Uterus (tissue), 4 donors: Measurements from ENCODE around the gene QKI. TPM values are rescaled to one million over a fixed set of nuclear protein-coding genes. Genes with fewer than 3 reads are reported as not detected.

ENCODE experiments used
- DNase-seq, 2 donors: peaks; one replicate each; pipeline ENCODE4 v3.0.0-alpha.2; 2019 to 2020
- H3K27ac ChIP-seq, 2 donors: fragments of 200-600 bp; sonication (generic); 1 replicate in 1 of 2; 2 replicates in 1 of 2; pipeline ENCODE4 v1.5.1; 2016 to 2018
- H3K27me3 ChIP-seq, 2 donors: fragments of 200-600 bp; sonication (generic); one replicate each; pipeline ENCODE4 v1.5.1; 2018 to 2019; ENCODE audit warnings: control low read depth in 1 of 2
- H3K36me3 ChIP-seq, 2 donors: fragments of 200-600 bp; sonication (generic); one replicate each; pipeline ENCODE4 v1.5.1; 2019; ENCODE audit warnings: control low read depth in 1 of 2
- H3K4me1 ChIP-seq, 2 donors: fragments of 200-600 bp; sonication (generic); one replicate each; pipeline ENCODE4 v1.5.1; 2018 to 2019; ENCODE audit warnings: control low read depth in 1 of 2
- H3K4me3 ChIP-seq, 2 donors: fragments of 200-600 bp; sonication (generic); 1 replicate in 1 of 2; 2 replicates in 1 of 2; pipeline ENCODE4 v1.5.1; 2018 to 2019; ENCODE audit warnings: mild to moderate bottlenecking in 1 of 2
- H3K9me3 ChIP-seq, 2 donors: fragments of 200-600 bp; sonication (generic); one replicate each; pipeline ENCODE4 v1.5.1; 2019; ENCODE audit warnings: control low read depth in 1 of 2
- CTCF ChIP-seq, 4 experiments: fragments of 200-600 bp in 2 of 4; fragments of 450-650 bp in 2 of 4; sonication (generic) in 2 of 4; IDR thresholded peaks; one replicate each; pipeline ENCODE4 v1.5.1; 2016 to 2019; ENCODE audit warnings: antibody characterized with exemption in 4 of 4, mild to moderate bottlenecking in 2 of 4, moderate library complexity in 1 of 4
- POLR2A ChIP-seq, 2 donors: fragments of 450-650 bp; IDR thresholded peaks; one replicate each; pipeline ENCODE4 v1.6.1; 2016; ENCODE audit warnings: antibody characterized with exemption in 2 of 2, mild to moderate bottlenecking in 1 of 2, moderate library complexity in 1 of 2
- intact Hi-C: fragments of 100-400 bp; cut with DNase I; formaldehyde crosslinking; loops from one replicate; pipeline ENCODE4 v1.15.1; 2023; ENCODE audit warnings: low total_unique reads
- total RNA-seq, 4 donors: library from RNA; depleted of rRNA in 3 of 4; stranded (reverse); fragments of >200 nt in 3 of 4; gene quantifications; one replicate each; pipeline versions ENCODE4 v1.1.0 to v1.2.4, GENCODE V29; 2014 to 2023
- donor health status: DM: yes; HTN: yes; CAD: no.

QKI gene
- total RNA-seq, 4 donors from 2014 or later, result 93.5 to 213 (median 164) TPM

GRCh38 chr6:163525926-163526325 is 111.4 kb downstream of the QKI start:
- Histone ChIP-seq H3K4me3 (no peak overlapping the region), H3K4me1 (peaks cover under 1 to 13% of the 10 kb centered on the region in 2 donors), H3K36me3 (no peaks in the 10 kb centered on the region), H3K27ac (no peak overlapping the region), H3K27me3 (no peaks in the 10 kb centered on the region), H3K9me3 (no peaks in the 10 kb centered on the region)
- intact Hi-C loops, result no loop called here
- no peak for DNase-seq
- TF ChIP-seq POLR2A (IDR thresholded peaks at IDR 0.05) (no peak), CTCF (IDR thresholded peaks at IDR 0.05) (no peak)

GRCh38 chr6:163526346-163526745 is 111.8 kb downstream of the QKI start:
- Histone ChIP-seq H3K27me3 (no peaks in the 10 kb centered on the region), H3K4me1 (peaks cover 4 to 13% of the 10 kb centered on the region in 2 donors), H3K36me3 (no peaks in the 10 kb centered on the region), H3K4me3 (no peak overlapping the region), H3K9me3 (no peaks in the 10 kb centered on the region), H3K27ac (no peak overlapping the region)
- DNase-seq, result no peak
- intact Hi-C loops, result no loop called here
- TF ChIP-seq CTCF (IDR thresholded peaks at IDR 0.05) (no peak), POLR2A (IDR thresholded peaks at IDR 0.05) (no peak)

GRCh38 chr6:163527291-163527690 is 112.8 kb downstream of the QKI start:
- no peak for TF ChIP-seq POLR2A (IDR thresholded peaks at IDR 0.05)
- TF ChIP-seq CTCF (IDR thresholded peaks at IDR 0.05), result no peak
- Histone ChIP-seq H3K27ac (no peak overlapping the region), H3K27me3 (no peaks in the 10 kb centered on the region), H3K9me3 (no peaks in the 10 kb centered on the region), H3K36me3 (no peaks in the 10 kb centered on the region), H3K4me3 (no peak overlapping the region), H3K4me1 (peaks cover 4 to 13% of the 10 kb centered on the region in 2 donors)
- intact Hi-C loops, result no loop called here
- no peak for DNase-seq

- intact Hi-C loops, result no loop called here
- Histone ChIP-seq H3K27me3 (no peaks in the 10 kb centered on the region), H3K36me3 (no peaks in the 10 kb centered on the region), H3K9me3 (no peaks in the 10 kb centered on the region), H3K4me3 (no peak overlapping the region), H3K27ac (no peak overlapping the region), H3K4me1 (peaks cover 4 to 17% of the 10 kb centered on the region in 2 donors)
- TF ChIP-seq POLR2A (IDR thresholded peaks at IDR 0.05) (no peak), CTCF (IDR thresholded peaks at IDR 0.05) (no peak)
- no peak for DNase-seq
Measured at GRCh38 chr6:163529605-163530004, 115.1 kb downstream of the QKI start.

- no peak for TF ChIP-seq CTCF (IDR thresholded peaks at IDR 0.05)
- no peak for TF ChIP-seq POLR2A (IDR thresholded peaks at IDR 0.05)
- no peak overlapping the region for H3K27ac ChIP-seq
Measured at GRCh38 chr6:163530406-163530805, 115.9 kb downstream of the QKI start.

More at GRCh38 chr6:163530406-163530805, 115.9 kb downstream of the QKI start:
- Histone ChIP-seq H3K4me3 (no peak overlapping the region), H3K27me3 (no peaks in the 10 kb centered on the region), H3K9me3 (no peaks in the 10 kb centered on the region), H3K36me3 (no peaks in the 10 kb centered on the region), H3K4me1 (peaks cover 4 to 17% of the 10 kb centered on the region in 2 donors)
- no peak for DNase-seq
- intact Hi-C loops, result no loop called here
